Memory B cell (primary cell): Measurements from ENCODE around the gene PIGP.
"Not testable (repeated sequence)": the region's sequence is repeated elsewhere in the genome, so short reads cannot be mapped to it uniquely, and the experiment has no call there.

Experiments
- ATAC-seq: fragments of 150-1000 bp; cut with Tn5 transposase; 2 replicates; pipeline ENCODE4 v1.10.0; 2021; ENCODE audit warnings: low read depth, mild to moderate bottlenecking, moderate library complexity
- DNase-seq, 2 donors: peaks; one replicate each; pipeline ENCODE4 v3.0.0; 2022; ENCODE audit warnings: low spot score in 2 of 2
- H3K27ac Mint-ChIP-seq: one replicate; pipeline ENCODE4 v1.8.0; 2022; ENCODE audit warnings: mild to moderate bottlenecking, moderate library complexity, mixed read lengths
- H3K27me3 Mint-ChIP-seq: one replicate; pipeline ENCODE4 v1.8.0; 2022; ENCODE audit warnings: mixed read lengths
- H3K36me3 Mint-ChIP-seq: one replicate; pipeline ENCODE4 v1.8.0; 2022; ENCODE audit warnings: mild to moderate bottlenecking, mixed read lengths
- H3K4me1 Mint-ChIP-seq: one replicate; pipeline ENCODE4 v1.8.0; 2022; ENCODE audit warnings: mixed read lengths
- H3K4me3 Mint-ChIP-seq: one replicate; pipeline ENCODE4 v1.8.0; 2022; ENCODE audit warnings: mild to moderate bottlenecking, moderate library complexity, mixed read lengths
- H3K9me3 Mint-ChIP-seq: one replicate; pipeline ENCODE4 v1.8.0; 2022; ENCODE audit warnings: mixed read lengths

PIGP gene

DNA sequence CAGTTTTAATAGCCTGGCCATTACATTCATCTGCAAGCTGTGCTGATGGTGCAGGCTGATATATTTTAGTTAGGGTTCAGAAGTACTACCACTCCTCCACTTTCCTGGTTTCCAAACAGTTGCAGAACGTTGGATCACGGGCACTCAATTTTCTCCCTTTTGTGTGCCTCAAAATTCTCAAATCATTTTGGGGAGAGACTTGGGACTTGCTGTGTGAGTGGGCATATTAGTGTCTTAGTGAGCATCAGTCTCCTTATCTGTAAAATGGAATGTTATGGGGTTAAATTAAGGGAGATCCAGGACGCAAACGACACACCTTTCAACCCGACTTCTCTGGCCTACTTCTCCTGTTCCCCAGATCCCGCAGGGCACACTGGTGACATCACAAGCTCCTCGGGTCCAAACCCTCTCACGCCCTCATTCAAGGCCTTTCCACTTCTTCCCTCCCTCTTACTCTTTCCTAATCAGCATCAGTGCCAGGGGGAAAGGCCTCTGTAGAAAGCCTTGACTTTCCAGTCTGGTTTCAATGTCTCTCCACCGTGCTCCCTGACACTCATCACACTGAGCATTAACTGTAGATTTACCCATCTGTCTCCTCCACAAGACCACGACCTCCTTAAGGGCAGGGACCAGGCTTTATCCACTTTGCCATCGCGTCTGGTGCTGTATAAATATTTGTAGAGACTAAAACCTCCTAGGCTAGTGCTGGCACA lies 1.2 kb downstream of the PIGP start:
- H3K4me1 Mint-ChIP-seq: peaks cover 21% of the 10 kb centered on the region
- no peak for ATAC-seq
- H3K4me3 Mint-ChIP-seq: peak overlapping the region; percentile 86
- no peaks in the 10 kb centered on the region for H3K9me3 Mint-ChIP-seq
- peak in 1 of 2 donors; percentile 14 for DNase-seq
- H3K27ac Mint-ChIP-seq: peak overlapping the region; percentile 95
- H3K36me3 Mint-ChIP-seq: peaks cover 17% of the 10 kb centered on the region
- H3K27me3 Mint-ChIP-seq: no peaks in the 10 kb centered on the region

DNA sequence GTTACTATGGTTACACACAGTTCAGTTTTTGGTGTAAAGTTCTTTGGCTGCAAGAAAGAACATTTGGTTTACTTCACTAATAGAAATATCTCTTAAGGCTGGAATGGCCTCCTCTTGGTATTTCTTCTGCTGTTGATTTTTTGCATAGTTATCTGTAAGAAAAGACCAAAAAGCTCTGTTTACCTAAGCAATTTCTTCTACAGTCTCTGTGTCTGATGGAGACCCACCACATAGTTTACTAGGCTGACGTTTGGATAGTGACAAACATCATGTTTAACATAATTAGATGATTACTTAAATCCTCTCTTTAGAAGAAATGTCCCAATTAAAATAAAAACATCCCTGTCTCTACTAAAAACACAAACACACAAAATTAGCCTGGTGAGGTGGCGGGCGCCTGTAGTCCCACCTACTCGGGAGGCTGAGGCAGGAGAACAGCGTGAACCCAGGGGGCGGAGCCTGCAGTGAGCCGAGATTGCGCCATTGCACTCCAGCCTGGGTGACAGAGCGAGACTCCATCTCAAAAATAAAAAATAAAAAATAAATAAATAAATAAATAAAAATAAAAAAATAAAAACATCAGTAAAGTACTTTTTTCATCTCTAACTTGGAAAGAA lies 7.2 kb downstream of the PIGP start:
- H3K27ac Mint-ChIP-seq: no peak overlapping the region
- no peaks in the 10 kb centered on the region for H3K9me3 Mint-ChIP-seq
- H3K27me3 Mint-ChIP-seq: no peaks in the 10 kb centered on the region
- ATAC-seq (no peak), DNase-seq (no peak)
- H3K4me1 Mint-ChIP-seq: peaks cover 9% of the 10 kb centered on the region
- peaks cover 21% of the 10 kb centered on the region for H3K36me3 Mint-ChIP-seq
- no peak overlapping the region for H3K4me3 Mint-ChIP-seq

- Mint-ChIP-seq H3K4me1 (peaks cover 4% of the 10 kb centered on the region), H3K4me3 (no peak overlapping the region), H3K27ac (no peak overlapping the region), H3K36me3 (peaks cover 18% of the 10 kb centered on the region), H3K9me3 (no peaks in the 10 kb centered on the region), H3K27me3 (no peaks in the 10 kb centered on the region)
- DNase-seq (no peak), ATAC-seq (no peak)
Measured at GRCh38 chr21:37064841-37065240, 8.0 kb downstream of the PIGP start.

- Mint-ChIP-seq H3K9me3 (no peaks in the 10 kb centered on the region), H3K27me3 (no peaks in the 10 kb centered on the region), H3K36me3 (peaks cover 9% of the 10 kb centered on the region), H3K4me3 (no peak overlapping the region), H3K27ac (peak overlapping the region; percentile 65), H3K4me1 (peaks cover 3% of the 10 kb centered on the region)
- ATAC-seq (no peak), DNase-seq (no peak)
Measured at GRCh38 chr21:37063433-37063832, 9.4 kb downstream of the PIGP start.

DNA sequence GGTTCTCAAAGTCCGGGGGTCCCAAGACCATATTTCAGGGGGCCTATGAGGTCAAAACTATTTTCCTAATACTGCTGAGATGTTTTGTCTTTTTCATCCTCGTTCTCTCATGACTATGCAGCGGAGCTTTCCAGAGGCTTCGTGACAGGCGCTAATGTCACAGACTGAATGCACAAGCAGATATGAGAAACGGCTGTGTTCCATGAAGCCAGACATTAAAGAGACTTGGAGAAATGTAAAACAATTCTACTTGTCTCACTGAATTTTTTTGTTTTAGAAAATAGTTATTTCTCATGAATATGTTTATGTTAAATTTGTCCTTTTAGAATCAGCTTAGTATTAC lies 10.3 kb downstream of the PIGP start:
- no peak overlapping the region for H3K27ac Mint-ChIP-seq
- peaks cover 5% of the 10 kb centered on the region for H3K4me1 Mint-ChIP-seq
- no peaks in the 10 kb centered on the region for H3K9me3 Mint-ChIP-seq
- H3K4me3 Mint-ChIP-seq: no peak overlapping the region
- no peak for DNase-seq
- no peaks in the 10 kb centered on the region for H3K27me3 Mint-ChIP-seq
- peaks cover 8% of the 10 kb centered on the region for H3K36me3 Mint-ChIP-seq
- ATAC-seq: no peak

DNA sequence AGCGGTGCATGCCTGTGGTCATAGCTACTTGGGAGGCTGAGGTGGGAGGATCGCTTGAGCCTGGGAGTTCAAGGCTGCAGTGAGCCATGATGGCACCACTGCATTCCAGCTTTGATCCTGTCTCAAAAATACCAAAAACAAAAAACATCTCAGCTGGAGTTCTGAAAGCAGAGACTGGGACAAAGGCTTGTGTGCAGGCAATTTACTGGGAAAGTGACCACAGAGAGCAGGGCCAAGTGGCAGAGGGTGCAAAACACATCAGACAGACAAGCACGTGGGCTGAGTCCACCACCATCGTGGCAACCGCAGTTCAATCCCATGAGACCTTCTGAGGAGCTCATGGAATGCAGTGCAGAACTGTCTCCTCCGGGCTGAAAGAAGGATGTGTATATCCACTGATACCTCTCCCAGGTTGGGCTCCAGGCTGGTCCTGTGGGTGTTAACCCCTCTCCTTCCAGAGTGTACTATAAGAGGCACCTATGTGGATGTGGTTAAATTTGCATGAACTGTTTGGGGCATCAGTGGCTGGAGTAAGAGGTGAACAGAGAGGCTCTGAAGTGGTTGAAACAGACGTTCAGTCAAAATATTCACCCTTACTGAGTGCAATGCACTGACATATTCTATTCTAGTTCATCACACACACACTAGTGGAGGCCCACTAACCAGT lies 10.8 kb downstream of the PIGP start:
- peaks cover 6% of the 10 kb centered on the region for H3K36me3 Mint-ChIP-seq
- H3K27ac Mint-ChIP-seq: no peak overlapping the region

GRCh38 chr21:37060296-37060695 lies 12.6 kb downstream of the PIGP start:
- Mint-ChIP-seq H3K27me3 (no peaks in the 10 kb centered on the region), H3K4me3 (no peak overlapping the region), H3K36me3 (peaks cover 5% of the 10 kb centered on the region), H3K9me3 (no peaks in the 10 kb centered on the region), H3K4me1 (peaks cover 5% of the 10 kb centered on the region), H3K27ac (no peak overlapping the region)
- DNase-seq (no peak), ATAC-seq (no peak)

More for the DNA sequence above, 10.8 kb downstream of the PIGP start:
- ATAC-seq (no peak), DNase-seq (no peak)
- H3K9me3 Mint-ChIP-seq: no peaks in the 10 kb centered on the region
- H3K27me3 Mint-ChIP-seq: no peaks in the 10 kb centered on the region
- no peak overlapping the region for H3K4me3 Mint-ChIP-seq
- H3K4me1 Mint-ChIP-seq: peaks cover 5% of the 10 kb centered on the region

DNA sequence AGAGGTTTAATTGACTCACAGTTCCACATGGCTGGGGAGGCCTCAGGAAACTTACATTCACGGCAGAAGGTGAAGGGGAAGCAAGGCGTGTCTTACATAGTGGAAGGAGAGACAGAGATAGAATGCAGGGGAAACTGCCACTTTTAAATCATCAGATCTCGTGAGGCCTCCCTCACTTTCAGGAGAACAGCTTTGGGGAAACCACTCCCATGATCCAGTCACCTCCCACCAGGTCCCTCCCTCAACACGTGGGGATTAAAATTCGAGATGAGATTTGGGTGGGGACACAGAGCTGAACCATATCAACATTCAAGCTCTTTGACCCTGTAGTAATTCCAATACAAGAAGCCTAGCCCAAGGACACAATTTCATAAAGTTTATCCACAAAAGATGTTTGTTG lies 13.7 kb downstream of the PIGP start:
- H3K36me3 Mint-ChIP-seq: peaks cover 2% of the 10 kb centered on the region
- ATAC-seq: no peak
- no peaks in the 10 kb centered on the region for H3K9me3 Mint-ChIP-seq
- peaks cover 2% of the 10 kb centered on the region for H3K4me1 Mint-ChIP-seq
- H3K27ac Mint-ChIP-seq: no peak overlapping the region
- H3K4me3 Mint-ChIP-seq: no peak overlapping the region
- H3K27me3 Mint-ChIP-seq: no peaks in the 10 kb centered on the region
- DNase-seq: no peak

DNA sequence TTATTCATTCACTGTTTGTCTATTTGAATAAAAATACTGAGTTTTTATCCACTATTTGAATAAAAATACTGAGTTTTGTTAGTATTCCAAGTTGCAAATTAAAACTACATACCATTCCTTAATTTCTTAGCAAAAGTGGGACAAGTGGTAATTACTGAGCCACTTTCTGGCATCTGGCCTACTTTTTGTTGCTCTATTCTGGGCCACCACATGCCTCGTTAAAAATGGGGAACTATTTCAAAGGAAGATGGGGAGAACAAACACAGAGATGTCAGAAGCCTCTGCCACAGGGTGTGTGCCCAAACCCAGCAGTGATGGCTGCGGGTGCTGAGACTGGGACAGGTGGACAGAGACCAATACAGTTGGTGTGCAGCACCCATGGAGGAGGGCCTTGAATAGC lies 14.6 kb downstream of the PIGP start:
- Mint-ChIP-seq H3K27me3 (no peaks in the 10 kb centered on the region), H3K4me3 (no peak overlapping the region), H3K36me3 (peaks cover 2% of the 10 kb centered on the region), H3K27ac (no peak overlapping the region), H3K9me3 (no peaks in the 10 kb centered on the region), H3K4me1 (peaks cover 2% of the 10 kb centered on the region)
- DNase-seq: no peak
- no peak for ATAC-seq

DNA sequence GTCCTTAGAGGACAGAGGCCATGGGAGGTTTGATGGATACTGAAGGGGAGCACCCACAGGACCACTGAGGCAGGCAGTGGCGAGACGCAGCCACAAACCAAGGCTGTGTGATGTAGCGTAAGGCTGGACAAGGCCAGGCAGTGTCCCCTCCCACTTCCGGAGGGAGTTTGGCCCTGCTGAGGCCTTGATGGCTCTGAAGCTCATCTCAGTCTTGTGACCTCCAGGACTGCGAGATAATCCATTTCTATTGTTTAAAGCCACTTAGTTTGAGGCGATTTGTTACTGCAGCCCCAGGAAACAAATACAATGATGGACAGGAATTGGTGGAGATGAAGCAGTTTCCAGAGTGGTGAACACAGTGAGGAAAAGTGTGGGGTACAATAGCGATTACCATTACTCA lies 15.3 kb downstream of the PIGP start:
- Mint-ChIP-seq H3K4me3 (no peak overlapping the region), H3K36me3 (peaks cover 2% of the 10 kb centered on the region), H3K4me1 (peaks cover 2% of the 10 kb centered on the region), H3K27me3 (no peaks in the 10 kb centered on the region), H3K27ac (no peak overlapping the region), H3K9me3 (no peaks in the 10 kb centered on the region)
- DNase-seq (no peak), ATAC-seq (no peak)

DNA sequence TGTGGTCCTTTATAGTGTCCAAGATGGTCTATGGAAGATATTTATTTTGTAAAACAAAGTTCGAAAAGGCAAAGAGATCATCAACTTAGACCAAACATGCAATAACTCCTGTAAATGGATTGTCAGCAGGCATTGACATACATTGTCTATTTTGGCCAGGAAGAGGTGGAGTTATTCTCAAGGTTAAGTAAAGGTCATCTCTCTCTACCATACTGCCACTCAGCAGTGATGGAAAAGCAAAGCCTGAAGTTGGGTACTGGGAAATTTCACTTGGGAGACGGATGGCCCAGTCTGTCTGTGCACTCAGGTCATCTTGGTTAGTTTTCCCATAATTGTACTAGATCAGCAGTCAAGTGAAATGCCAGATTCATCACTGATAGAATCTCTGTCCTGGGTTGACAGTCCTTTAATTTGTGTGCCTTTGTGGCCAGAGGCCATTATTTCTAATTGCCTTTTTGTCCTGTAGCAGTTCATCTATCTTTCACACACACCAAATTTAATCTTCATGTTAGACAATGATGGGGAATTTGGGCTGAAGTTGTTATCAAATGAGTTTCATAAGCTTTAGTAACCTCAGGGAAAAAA lies 17.5 kb downstream of the PIGP start:
- ATAC-seq: no peak
- no peak overlapping the region for H3K4me3 Mint-ChIP-seq
- peaks cover 2% of the 10 kb centered on the region for H3K4me1 Mint-ChIP-seq
- H3K36me3 Mint-ChIP-seq: peaks cover 2% of the 10 kb centered on the region
- no peak for DNase-seq
- peaks cover under 1% of the 10 kb centered on the region for H3K27me3 Mint-ChIP-seq
- H3K27ac Mint-ChIP-seq: no peak overlapping the region
- no peaks in the 10 kb centered on the region for H3K9me3 Mint-ChIP-seq

DNA sequence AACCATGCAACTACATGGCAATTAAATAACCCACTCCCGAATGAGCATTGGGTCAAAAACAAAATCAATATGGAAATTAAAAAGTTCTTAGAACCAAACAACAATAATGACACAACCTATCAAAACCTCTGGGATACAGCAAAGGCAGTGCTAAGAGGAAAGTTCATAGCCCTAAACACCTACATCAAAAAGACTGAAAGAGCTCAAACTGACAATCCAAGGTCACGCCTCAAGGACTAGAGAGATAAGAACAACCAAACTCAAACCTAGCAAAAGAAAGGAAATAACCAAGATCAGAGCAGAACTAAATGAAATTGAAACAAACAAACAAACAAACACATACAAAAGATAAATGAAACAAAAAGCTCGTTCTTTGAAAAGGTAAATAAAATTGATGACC lies 23.1 kb downstream of the PIGP start:
- not testable (repeated sequence) for H3K36me3 Mint-ChIP-seq, H3K4me3 Mint-ChIP-seq, H3K4me1 Mint-ChIP-seq, H3K9me3 Mint-ChIP-seq, ATAC-seq, H3K27ac Mint-ChIP-seq, DNase-seq
- peaks cover 13% of the 10 kb centered on the region for H3K27me3 Mint-ChIP-seq

- DNase-seq: no peak
- peaks cover 8% of the 10 kb centered on the region for H3K4me1 Mint-ChIP-seq
- H3K27ac Mint-ChIP-seq: no peak overlapping the region
- no peaks in the 10 kb centered on the region for H3K9me3 Mint-ChIP-seq
- H3K36me3 Mint-ChIP-seq: no peaks in the 10 kb centered on the region
- peaks cover 17% of the 10 kb centered on the region for H3K27me3 Mint-ChIP-seq
- no peak for ATAC-seq
- H3K4me3 Mint-ChIP-seq: no peak overlapping the region
Measured at GRCh38 chr21:37047079-37047478, 25.8 kb downstream of the PIGP start.

DNA sequence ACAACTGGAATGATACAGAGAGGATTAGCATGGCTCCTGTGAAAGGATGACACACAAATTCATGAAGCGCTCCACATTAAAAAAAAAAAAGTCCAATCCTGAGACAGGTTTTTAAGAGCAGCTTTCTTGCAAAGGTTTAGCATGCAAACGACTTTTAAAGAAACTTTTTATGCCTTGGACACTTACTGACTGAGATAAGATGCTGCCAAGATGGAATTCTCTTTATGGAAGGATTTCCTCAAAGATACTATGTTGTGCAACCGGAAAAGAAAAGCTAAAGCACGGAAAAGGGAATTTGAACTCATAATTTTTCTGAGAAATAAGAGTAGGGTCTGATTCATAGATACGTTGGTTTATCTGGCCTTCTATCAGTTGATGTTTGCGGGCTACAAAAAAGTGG lies 27.3 kb downstream of the PIGP start:
- Mint-ChIP-seq H3K4me1 (peaks cover 8% of the 10 kb centered on the region), H3K27ac (no peak overlapping the region), H3K4me3 (no peak overlapping the region), H3K36me3 (no peaks in the 10 kb centered on the region), H3K27me3 (peaks cover 17% of the 10 kb centered on the region), H3K9me3 (no peaks in the 10 kb centered on the region)
- no peak for DNase-seq
- no peak for ATAC-seq
